ENCODE measurements around the gene PITPNM2. TPM values are rescaled to one million over a fixed set of nuclear protein-coding genes. Genes with fewer than 3 reads are reported as not detected.

PITPNM2 gene
- total RNA-seq, 1 experiment from 2014 or later, result 15.2 TPM

DNA sequence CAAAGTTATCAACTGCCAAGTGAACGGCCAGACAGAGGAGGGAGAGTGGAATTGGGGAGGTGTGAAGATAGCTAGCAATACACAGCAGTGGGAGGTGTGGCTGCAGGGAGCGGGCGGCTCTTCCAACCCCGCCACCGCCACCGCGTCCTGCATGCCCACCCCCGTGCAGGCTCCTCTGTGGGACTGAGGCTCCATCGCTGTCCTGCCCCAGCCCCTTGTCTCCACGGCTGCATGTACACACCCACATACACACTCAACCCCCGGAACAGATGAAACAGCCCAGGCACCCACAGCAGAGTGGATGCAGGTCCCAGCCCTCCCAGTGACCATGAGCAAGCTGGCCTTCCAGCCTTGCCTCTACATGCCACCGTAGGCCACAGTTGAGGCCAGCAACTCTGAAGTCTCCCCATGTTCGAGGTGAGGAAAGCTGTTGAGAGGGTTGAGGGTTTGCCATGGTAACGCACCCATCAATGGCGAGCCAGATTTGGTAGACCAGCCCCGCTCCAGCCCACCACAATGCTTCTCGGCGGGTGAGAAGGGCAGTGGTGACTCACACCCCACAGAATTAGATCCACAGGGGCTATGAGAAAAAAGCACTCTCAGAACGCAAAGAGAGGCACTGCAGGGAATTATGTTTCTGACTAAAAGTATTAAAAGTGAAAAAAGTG is 39.3 kb downstream of the PITPNM2 start:
- Histone ChIP-seq H3K4me1 (ENCODE audit: control insufficient read depth in 1 of 2, insufficient read depth in 2 of 2, low read length in 2 of 2) (peaks cover 7 to 13% of the 10 kb centered on the region in 2 experiments), H3K27me3 (ENCODE audit: insufficient read depth, low read length) (no peaks in the 10 kb centered on the region), H3K9me3 (ENCODE audit: control insufficient read depth in 1 of 2, insufficient read depth in 1 of 2, low read depth in 1 of 2, low read length in 2 of 2) (no peaks in the 10 kb centered on the region), H3K9ac (ENCODE audit: low read length) (no peak overlapping the region), H3K36me3 (ENCODE audit: control insufficient read depth in 1 of 2, insufficient read depth in 2 of 2, low read length in 2 of 2) (no peaks in the 10 kb centered on the region), H3K9me2 (ENCODE audit: insufficient read depth) (no peaks in the 10 kb centered on the region), H3K27ac (ENCODE audit: low read depth, low read length) (no peak overlapping the region), H2AFZ (ENCODE audit: low read depth, low read length, poor library complexity, severe bottlenecking) (no peak overlapping the region), H4K20me1 (ENCODE audit: insufficient read depth) (no peaks in the 10 kb centered on the region), H3K4me2 (ENCODE audit: low read length) (no peak overlapping the region), H3K79me2 (ENCODE audit: insufficient read depth, low read length) (no peaks in the 10 kb centered on the region; the same call in 1 of the 2 replicates), H3K4me3 (replicated peaks in 1 of 2; ENCODE audit: low read depth in 1 of 2, low read length in 2 of 2) (no peak overlapping the region)
- ATAC-seq (no peak), DNase-seq (ENCODE audit: low read depth, low spot score) (no peak)
- TF ChIP-seq CEBPB (IDR thresholded peaks at IDR 0.05; ENCODE audit: low read depth) (no peak), TCF7L2 (IDR thresholded peaks at IDR 0.05; ENCODE audit: borderline replicate concordance, extremely low read depth, insufficient read depth, insufficient read length) (no peak), EZH2phosphoT487 (IDR thresholded peaks at IDR 0.05; ENCODE audit: borderline replicate concordance) (no peak), YY1 (IDR thresholded peaks at IDR 0.05; ENCODE audit: extremely low read depth, insufficient replicate concordance, low read depth, low read length) (no peak), ELF1 (IDR thresholded peaks at IDR 0.05; ENCODE audit: borderline replicate concordance, low read depth) (no peak), CBX3 (IDR thresholded peaks at IDR 0.05; ENCODE audit: low read depth) (no peak), POLR2A (IDR thresholded peaks at IDR 0.05; ENCODE audit: borderline replicate concordance, extremely low read depth, insufficient read depth, insufficient read length) (no peak), EGR1 (IDR thresholded peaks at IDR 0.05; ENCODE audit: low read depth) (no peak), RAD21 (IDR thresholded peaks at IDR 0.05; ENCODE audit: low read depth) (no peak), JUND (IDR thresholded peaks at IDR 0.05) (no peak), EZH2 (IDR thresholded peaks at IDR 0.05) (no peak), ZNF274 (IDR thresholded peaks at IDR 0.05; ENCODE audit: low read depth, low read length) (no peak), SIN3A (IDR thresholded peaks at IDR 0.05; ENCODE audit: low read depth) (no peak), ZFX (IDR thresholded peaks at IDR 0.05) (no peak)
- TF ChIP-seq, protein P1, sequence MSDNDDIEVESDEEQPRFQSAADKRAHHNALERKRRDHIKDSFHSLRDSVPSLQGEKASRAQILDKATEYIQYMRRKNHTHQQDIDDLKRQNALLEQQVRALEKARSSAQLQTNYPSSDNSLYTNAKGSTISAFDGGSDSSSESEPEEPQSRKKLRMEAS (IDR thresholded peaks at IDR 0.05), result no peak
- TF ChIP-seq, protein P2, sequence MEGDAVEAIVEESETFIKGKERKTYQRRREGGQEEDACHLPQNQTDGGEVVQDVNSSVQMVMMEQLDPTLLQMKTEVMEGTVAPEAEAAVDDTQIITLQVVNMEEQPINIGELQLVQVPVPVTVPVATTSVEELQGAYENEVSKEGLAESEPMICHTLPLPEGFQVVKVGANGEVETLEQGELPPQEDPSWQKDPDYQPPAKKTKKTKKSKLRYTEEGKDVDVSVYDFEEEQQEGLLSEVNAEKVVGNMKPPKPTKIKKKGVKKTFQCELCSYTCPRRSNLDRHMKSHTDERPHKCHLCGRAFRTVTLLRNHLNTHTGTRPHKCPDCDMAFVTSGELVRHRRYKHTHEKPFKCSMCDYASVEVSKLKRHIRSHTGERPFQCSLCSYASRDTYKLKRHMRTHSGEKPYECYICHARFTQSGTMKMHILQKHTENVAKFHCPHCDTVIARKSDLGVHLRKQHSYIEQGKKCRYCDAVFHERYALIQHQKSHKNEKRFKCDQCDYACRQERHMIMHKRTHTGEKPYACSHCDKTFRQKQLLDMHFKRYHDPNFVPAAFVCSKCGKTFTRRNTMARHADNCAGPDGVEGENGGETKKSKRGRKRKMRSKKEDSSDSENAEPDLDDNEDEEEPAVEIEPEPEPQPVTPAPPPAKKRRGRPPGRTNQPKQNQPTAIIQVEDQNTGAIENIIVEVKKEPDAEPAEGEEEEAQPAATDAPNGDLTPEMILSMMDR (IDR thresholded peaks at IDR 0.05 in 2 of 3, conservative IDR thresholded peaks at IDR 0.05 in 1 of 3; ENCODE audit: borderline replicate concordance in 1 of 3, insufficient read depth in 1 of 3, low read depth in 2 of 3, low read length in 2 of 3), result no peak
- TF ChIP-seq, protein P3, sequence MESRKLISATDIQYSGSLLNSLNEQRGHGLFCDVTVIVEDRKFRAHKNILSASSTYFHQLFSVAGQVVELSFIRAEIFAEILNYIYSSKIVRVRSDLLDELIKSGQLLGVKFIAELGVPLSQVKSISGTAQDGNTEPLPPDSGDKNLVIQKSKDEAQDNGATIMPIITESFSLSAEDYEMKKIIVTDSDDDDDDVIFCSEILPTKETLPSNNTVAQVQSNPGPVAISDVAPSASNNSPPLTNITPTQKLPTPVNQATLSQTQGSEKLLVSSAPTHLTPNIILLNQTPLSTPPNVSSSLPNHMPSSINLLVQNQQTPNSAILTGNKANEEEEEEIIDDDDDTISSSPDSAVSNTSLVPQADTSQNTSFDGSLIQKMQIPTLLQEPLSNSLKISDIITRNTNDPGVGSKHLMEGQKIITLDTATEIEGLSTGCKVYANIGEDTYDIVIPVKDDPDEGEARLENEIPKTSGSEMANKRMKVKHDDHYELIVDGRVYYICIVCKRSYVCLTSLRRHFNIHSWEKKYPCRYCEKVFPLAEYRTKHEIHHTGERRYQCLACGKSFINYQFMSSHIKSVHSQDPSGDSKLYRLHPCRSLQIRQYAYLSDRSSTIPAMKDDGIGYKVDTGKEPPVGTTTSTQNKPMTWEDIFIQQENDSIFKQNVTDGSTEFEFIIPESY (IDR thresholded peaks at IDR 0.05; ENCODE audit: extremely low read depth, insufficient replicate concordance, low read length), result no peak
- TF ChIP-seq, protein P4, sequence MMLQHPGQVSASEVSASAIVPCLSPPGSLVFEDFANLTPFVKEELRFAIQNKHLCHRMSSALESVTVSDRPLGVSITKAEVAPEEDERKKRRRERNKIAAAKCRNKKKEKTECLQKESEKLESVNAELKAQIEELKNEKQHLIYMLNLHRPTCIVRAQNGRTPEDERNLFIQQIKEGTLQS (IDR thresholded peaks at IDR 0.05), result no peak
- TF ChIP-seq, protein P5, sequence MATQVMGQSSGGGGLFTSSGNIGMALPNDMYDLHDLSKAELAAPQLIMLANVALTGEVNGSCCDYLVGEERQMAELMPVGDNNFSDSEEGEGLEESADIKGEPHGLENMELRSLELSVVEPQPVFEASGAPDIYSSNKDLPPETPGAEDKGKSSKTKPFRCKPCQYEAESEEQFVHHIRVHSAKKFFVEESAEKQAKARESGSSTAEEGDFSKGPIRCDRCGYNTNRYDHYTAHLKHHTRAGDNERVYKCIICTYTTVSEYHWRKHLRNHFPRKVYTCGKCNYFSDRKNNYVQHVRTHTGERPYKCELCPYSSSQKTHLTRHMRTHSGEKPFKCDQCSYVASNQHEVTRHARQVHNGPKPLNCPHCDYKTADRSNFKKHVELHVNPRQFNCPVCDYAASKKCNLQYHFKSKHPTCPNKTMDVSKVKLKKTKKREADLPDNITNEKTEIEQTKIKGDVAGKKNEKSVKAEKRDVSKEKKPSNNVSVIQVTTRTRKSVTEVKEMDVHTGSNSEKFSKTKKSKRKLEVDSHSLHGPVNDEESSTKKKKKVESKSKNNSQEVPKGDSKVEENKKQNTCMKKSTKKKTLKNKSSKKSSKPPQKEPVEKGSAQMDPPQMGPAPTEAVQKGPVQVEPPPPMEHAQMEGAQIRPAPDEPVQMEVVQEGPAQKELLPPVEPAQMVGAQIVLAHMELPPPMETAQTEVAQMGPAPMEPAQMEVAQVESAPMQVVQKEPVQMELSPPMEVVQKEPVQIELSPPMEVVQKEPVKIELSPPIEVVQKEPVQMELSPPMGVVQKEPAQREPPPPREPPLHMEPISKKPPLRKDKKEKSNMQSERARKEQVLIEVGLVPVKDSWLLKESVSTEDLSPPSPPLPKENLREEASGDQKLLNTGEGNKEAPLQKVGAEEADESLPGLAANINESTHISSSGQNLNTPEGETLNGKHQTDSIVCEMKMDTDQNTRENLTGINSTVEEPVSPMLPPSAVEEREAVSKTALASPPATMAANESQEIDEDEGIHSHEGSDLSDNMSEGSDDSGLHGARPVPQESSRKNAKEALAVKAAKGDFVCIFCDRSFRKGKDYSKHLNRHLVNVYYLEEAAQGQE (IDR thresholded peaks at IDR 0.05; ENCODE audit: low read depth), result no peak
- RAD21 ChIA-PET (ENCODE audit: low non-redundant PET in 1 of 2, low total read pairs in 2 of 2, uncharacterized antibody in 2 of 2, unreplicated experiment in 2 of 2), result no interaction called here
- CTCF ChIA-PET, result no interaction called here
- intact Hi-C loops (cut with micrococcal nuclease), result no loop called here
- POLR2A ChIA-PET, result no interaction called here
- no TSS peak for BruUV-seq (replicated peaks)

All from HCT116 (cell line).